Adrenal gland (tissue), 5 donors: ENCODE data around the gene LRP2BP.

Experiments
- CTCF ChIP-seq, 6 experiments: fragments of 450-650 bp in 4 of 6; fragments of 200-600 bp in 2 of 6; sonication (generic) in 1 of 6; IDR thresholded peaks; 1 replicate in 5 of 6; 2 replicates in 1 of 6; pipeline versions ENCODE4 v1.5.1 to v1.8.0; 2016 to 2021; ENCODE audit warnings: antibody characterized with exemption in 6 of 6, mild to moderate bottlenecking in 2 of 6, moderate library complexity in 1 of 6
- POLR2A ChIP-seq, 2 donors: fragments of 450-650 bp; IDR thresholded peaks; one replicate each; pipeline ENCODE4 v1.6.1; 2017; ENCODE audit warnings: antibody characterized with exemption in 2 of 2, mild to moderate bottlenecking in 2 of 2, moderate library complexity in 1 of 2
- donor health status: DM: no; HTN: no; CAD: no.

GRCh38 chr4:185343726-185344581 lies 51.8 kb downstream of the LRP2BP start:
- no peak for TF ChIP-seq POLR2A (IDR thresholded peaks at IDR 0.05)
- no peak for TF ChIP-seq CTCF (IDR thresholded peaks at IDR 0.05)
